DOHH2 (cell line): ENCODE results near the gene IDH3B.

Source experiments
- H3F3A ChIP-seq: fragments of 200-600 bp; sonication (generic), shearing (Covaris generic); 2 replicates; pipeline ENCODE4 v1.6.0; 2016; ENCODE audit warnings: antibody characterized with exemption, mild to moderate bottlenecking; ENCODE audit not compliant: control insufficient read depth, insufficient read depth
- H3K27ac ChIP-seq: fragments of 200-600 bp; sonication (generic); 2 replicates; pipeline ENCODE4 v1.5.1; 2014; ENCODE audit warnings: low read depth, mild to moderate bottlenecking, low read length, moderate library complexity
- H3K27me3 ChIP-seq: fragments of 200-600 bp; sonication (generic); 2 replicates; pipeline ENCODE4 v1.6.1; 2014; ENCODE audit warnings: mild to moderate bottlenecking, low read length, mixed read lengths; ENCODE audit not compliant: control insufficient read depth
- H3K36me3 ChIP-seq: fragments of 200-600 bp; sonication (generic); 2 replicates; pipeline ENCODE4 v1.6.1; 2014; ENCODE audit warnings: mild to moderate bottlenecking, low read length, moderate library complexity, mixed read lengths; ENCODE audit not compliant: control insufficient read depth
- H3K4me1 ChIP-seq: fragments of 200-600 bp; sonication (generic); 2 replicates; pipeline ENCODE4 v1.6.1; 2014; ENCODE audit warnings: mild to moderate bottlenecking, low read length, mixed read lengths; ENCODE audit not compliant: control insufficient read depth
- H3K4me2 ChIP-seq: fragments of 200-600 bp; sonication (generic); 2 replicates; pipeline ENCODE4 v1.6.0; 2014; ENCODE audit warnings: mild to moderate bottlenecking, low read length, moderate library complexity
- H3K4me3 ChIP-seq: fragments of 200-600 bp; sonication (generic); 2 replicates; pipeline ENCODE4 v1.5.1; 2014; ENCODE audit warnings: mild to moderate bottlenecking, low read length, mixed read lengths
- H3K79me2 ChIP-seq: fragments of 200-600 bp; sonication (generic); 2 replicates; pipeline ENCODE4 v1.6.1; 2014; ENCODE audit warnings: mild to moderate bottlenecking, low read length, mixed read lengths; ENCODE audit not compliant: control insufficient read depth
- H3K9me2 ChIP-seq: fragments of 200-600 bp; sonication (generic); replicated peaks from 2 replicates; pipeline ENCODE4 v1.6.1; 2014; ENCODE audit warnings: mild to moderate bottlenecking, low read length, mixed read lengths; ENCODE audit not compliant: control insufficient read depth
- H3K9me3 ChIP-seq: fragments of 200-600 bp; sonication (generic); 2 replicates; pipeline ENCODE4 v1.6.1; 2014; ENCODE audit warnings: antibody characterized with exemption, low read length, mixed read lengths; ENCODE audit not compliant: control insufficient read depth, insufficient read depth
- H4K20me1 ChIP-seq: fragments of 200-600 bp; sonication (generic); 2 replicates; pipeline ENCODE4 v1.6.0; 2014; ENCODE audit warnings: low read depth, mild to moderate bottlenecking, antibody characterized with exemption, low read length, moderate library complexity; ENCODE audit not compliant: control insufficient read depth, insufficient read depth
- CTCF ChIP-seq: fragments of 200-600 bp; sonication (generic); IDR thresholded peaks from one replicate; pipeline ENCODE4 v1.5.1; 2014; ENCODE audit warnings: antibody characterized with exemption, mild to moderate bottlenecking, low read depth, low read length; ENCODE audit not compliant: poor library complexity, severe bottlenecking
- EZH2phosphoT487 ChIP-seq: fragments of 200-600 bp; sonication (generic); IDR thresholded peaks from 2 replicates; pipeline ENCODE4 v1.6.1; 2017; ENCODE audit warnings: borderline replicate concordance, mild to moderate bottlenecking, antibody characterized with exemption, low read length, moderate library complexity, mixed read lengths

Gene IDH3B

GRCh38 chr20:2631228-2631627 is 32.8 kb downstream of the IDH3B start:
- H3K27ac ChIP-seq: no peak overlapping the region
- TF ChIP-seq EZH2phosphoT487 (no peak), CTCF (peak; percentile 17)
- no peaks in the 10 kb centered on the region for H3F3A ChIP-seq
- no peaks in the 10 kb centered on the region for H3K79me2 ChIP-seq
- H3K36me3 ChIP-seq: no peaks in the 10 kb centered on the region
- H3K4me3 ChIP-seq: no peak overlapping the region
- H3K9me3 ChIP-seq: peaks cover 3% of the 10 kb centered on the region; the same call in 1 of the 2 replicates
- H4K20me1 ChIP-seq: no peaks in the 10 kb centered on the region; the same call in 1 of the 2 replicates
- H3K27me3 ChIP-seq: peaks cover 24% of the 10 kb centered on the region
- H3K9me2 ChIP-seq: no peaks in the 10 kb centered on the region
- no peak overlapping the region for H3K4me2 ChIP-seq
- H3K4me1 ChIP-seq: no peaks in the 10 kb centered on the region

DNA sequence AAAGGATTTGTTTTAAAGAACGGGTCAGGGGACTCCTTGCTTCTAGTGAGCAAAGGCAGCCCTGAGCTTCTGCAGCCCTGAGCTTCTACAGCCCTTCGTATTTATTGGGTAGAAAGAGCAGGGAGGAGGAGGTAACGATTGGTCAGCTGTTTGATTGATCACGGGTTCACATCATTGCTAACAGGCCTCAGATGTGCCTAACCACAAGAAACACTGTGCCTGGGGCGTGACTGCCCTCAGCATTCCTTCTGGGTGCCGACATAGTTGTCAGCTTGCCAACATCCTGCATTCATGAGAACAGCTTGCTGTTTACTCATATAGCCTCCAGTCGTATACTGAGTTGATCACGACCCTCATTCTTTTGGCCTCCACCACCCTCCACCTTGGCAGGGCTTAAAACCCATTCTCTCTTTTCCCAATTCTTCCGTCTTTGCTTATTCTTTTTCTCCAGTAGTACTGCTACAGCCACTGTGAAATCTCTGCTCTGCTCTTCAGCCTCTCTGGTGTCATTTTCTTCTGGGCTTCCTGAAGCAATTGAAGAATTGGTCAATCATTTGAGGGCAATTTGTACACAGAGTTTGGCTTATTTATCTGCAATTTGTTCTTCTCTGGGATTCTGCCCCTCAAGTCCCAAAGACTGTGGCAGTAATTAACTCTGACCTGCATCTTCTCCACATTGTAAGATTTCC is 37.0 kb downstream of the IDH3B start:
- H3F3A ChIP-seq: no peaks in the 10 kb centered on the region
- H3K4me1 ChIP-seq: no peaks in the 10 kb centered on the region
- H3K27me3 ChIP-seq: peaks cover 17% of the 10 kb centered on the region; the same call in 1 of the 2 replicates
- TF ChIP-seq EZH2phosphoT487 (no peak), CTCF (no peak)
- H3K27ac ChIP-seq: no peak overlapping the region
- no peaks in the 10 kb centered on the region for H3K9me2 ChIP-seq
- no peaks in the 10 kb centered on the region for H3K36me3 ChIP-seq
- no peak overlapping the region for H3K4me3 ChIP-seq
- no peaks in the 10 kb centered on the region for H4K20me1 ChIP-seq
- peaks cover 3% of the 10 kb centered on the region; the same call in 1 of the 2 replicates for H3K9me3 ChIP-seq
- no peaks in the 10 kb centered on the region for H3K79me2 ChIP-seq
- no peak overlapping the region for H3K4me2 ChIP-seq

DNA sequence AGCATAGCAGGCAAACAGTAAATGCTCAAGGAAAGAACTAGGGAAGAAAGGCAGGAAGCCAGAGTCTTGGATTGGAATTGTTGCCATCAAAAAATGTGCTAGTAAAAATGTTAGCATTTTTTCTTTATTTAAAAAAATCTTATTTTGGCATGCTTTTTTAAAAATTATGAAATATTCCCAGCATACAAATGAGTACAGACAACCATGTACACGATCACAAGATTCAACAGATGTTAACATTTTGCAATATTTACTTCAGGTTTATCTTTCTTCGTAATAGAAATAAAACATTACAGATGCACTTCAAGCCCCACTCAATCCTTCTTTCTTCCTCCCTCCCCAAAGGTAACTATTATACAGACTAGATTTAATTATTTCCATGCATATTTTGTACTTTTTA is 39.0 kb downstream of the IDH3B start:
- Histone ChIP-seq H3K36me3 (no peaks in the 10 kb centered on the region), H3K27ac (no peak overlapping the region), H4K20me1 (no peaks in the 10 kb centered on the region), H3K9me2 (no peaks in the 10 kb centered on the region), H3K4me2 (no peak overlapping the region), H3K9me3 (peaks cover 3% of the 10 kb centered on the region; the same call in 1 of the 2 replicates), H3K4me1 (no peaks in the 10 kb centered on the region), H3F3A (no peaks in the 10 kb centered on the region), H3K27me3 (peaks cover 19% of the 10 kb centered on the region), H3K4me3 (no peak overlapping the region), H3K79me2 (no peaks in the 10 kb centered on the region)
- TF ChIP-seq CTCF (no peak), EZH2phosphoT487 (no peak)
